ENCODE data around the gene UBASH3B.

The UBASH3B gene

DNA sequence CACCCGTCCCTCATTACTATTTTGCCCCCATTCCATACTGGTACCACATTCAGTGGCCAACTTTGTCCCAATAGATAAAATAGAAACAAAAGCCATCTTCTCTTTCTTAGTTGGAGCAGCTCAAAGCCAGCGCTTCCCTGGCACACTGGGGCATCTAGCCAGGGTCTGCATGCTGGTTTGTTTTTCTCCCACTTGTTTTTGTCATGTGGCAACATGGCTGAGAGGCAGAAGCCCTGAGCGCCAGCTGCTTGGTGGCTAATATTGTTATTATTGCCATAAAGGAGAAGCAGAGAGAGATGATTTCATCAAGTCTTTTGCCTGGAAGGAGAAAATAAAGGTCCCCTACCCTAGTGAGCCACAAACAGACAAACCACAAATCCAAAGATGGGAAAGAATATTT lies 134.4 kb downstream of the UBASH3B start:
- no peak for DNase-seq

DNA sequence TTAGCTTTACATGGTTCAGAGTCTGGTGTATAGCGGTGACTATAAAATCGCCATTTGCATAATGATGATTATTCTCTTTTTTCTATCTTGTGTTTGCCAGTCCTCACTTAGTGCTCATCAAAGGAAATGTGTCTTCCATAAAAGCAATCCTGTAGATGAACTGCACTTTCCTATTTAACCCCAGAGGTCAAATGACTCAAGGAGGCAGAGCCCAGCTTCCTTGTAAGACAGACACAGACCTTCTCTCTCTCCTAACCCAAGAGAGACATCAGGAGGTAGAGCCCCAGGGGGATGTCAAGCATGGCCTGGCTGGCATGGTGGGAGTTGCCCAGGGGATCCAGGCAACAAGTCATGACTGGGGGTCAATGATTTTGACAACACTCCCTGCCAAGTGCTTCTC lies 135.9 kb downstream of the UBASH3B start:
- no peak for DNase-seq

DNA sequence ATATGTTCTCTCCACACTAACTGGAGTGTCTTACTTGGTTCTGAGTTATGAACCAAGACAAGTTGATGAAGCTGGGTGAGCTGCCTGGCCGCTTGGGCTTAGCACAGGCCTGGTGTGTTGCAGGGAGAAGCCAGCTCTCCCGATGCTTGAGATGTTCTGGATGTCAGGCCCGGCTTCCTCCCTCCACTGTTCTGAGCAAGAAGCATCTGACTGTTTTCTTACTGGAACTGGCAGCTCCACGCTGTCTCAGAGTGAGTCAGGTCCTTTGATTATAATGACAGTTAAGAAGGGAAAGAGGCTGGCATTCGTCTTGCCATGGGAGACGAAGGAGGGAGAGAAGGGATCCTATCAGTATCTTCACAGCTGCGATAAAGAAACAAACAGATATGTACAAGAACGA lies 136.3 kb downstream of the UBASH3B start:
- DNase-seq, result no peak

DNA sequence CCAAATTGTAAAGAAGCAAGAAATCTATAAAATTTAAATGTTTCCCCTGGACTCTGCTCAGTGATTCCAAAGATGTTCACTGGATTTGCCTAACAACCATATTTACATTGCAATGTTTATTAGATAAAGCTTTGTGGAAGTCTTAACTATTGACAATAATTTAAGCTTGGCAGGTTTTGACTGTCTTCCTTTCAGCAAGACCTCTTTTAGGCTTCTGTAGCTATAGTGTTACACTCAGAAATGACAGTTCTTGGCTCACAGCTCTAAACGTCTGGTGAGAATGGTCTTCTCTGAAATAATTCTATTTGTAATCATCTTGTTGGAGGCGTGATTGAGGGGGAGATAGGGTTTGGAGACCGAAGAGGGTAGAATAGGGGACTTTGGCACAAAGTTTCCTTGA lies 138.0 kb downstream of the UBASH3B start:
- DNase-seq, result no peak

DNA sequence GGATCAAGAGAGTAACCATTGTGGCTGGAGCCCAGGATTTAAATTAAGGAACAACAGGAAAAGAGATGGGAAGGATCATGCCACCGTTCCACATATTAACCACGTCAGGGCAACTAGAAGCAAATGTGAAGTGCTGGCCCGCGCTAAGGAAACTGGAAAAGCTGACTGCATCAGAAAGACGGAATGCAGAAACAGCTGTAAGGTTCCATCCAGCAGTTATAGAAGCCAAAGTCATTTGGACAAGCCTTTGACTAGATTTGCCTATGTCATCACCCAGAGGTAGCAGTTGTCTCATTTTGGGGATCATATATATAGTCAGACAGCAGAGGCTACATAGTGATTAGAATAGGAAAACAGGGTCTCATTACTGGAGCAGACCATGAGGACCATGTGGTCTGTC lies 139.8 kb downstream of the UBASH3B start:
- no peak for DNase-seq

DNA sequence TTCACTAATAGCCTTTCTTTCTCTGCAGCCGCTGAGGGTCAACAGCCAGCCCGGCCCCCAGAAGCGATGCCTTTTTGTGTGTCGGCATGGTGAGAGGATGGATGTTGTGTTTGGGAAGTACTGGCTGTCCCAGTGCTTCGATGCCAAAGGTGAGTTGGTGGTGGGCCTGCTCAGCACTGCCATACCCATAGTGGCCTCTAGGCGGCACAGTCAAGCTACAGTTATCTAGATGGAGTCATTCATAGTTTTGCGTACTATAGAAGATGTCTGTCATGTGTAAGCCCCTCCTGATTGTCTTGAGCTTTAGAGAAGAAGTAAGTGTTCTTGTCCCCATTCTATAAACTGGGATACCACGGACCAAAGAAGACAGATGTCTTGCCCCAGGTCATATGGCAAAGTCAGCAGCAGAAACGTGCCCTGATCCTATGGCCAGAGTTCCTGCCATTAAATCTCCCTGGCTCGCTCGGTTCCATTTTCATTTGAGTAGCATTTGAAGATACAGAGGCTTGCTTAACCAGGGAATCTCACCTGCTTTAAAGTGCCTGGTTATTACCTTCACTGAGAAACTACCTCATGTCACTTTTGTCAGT lies 140.7 kb downstream of the UBASH3B start:
- DNase-seq, result peak; percentile 84

DNA sequence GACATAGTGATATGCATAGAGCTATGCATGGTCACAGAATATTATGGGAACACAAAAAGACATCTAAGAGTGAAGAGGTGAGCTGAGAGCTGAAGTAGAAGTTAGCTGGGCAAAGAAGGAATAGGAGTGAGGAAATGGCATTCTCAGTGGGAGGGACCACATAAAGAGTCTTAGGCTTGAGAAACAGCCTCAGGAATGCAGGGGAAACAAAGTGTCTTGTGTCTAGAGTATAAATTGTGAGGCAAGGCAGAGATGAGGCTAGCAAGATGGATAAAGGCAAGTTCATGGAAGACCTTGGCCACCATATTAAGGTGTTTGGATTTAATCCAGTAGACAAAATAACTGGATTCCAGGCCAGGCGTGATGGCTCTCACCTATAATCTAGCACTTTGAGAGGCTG lies 142.1 kb downstream of the UBASH3B start:
- no peak for DNase-seq

DNA sequence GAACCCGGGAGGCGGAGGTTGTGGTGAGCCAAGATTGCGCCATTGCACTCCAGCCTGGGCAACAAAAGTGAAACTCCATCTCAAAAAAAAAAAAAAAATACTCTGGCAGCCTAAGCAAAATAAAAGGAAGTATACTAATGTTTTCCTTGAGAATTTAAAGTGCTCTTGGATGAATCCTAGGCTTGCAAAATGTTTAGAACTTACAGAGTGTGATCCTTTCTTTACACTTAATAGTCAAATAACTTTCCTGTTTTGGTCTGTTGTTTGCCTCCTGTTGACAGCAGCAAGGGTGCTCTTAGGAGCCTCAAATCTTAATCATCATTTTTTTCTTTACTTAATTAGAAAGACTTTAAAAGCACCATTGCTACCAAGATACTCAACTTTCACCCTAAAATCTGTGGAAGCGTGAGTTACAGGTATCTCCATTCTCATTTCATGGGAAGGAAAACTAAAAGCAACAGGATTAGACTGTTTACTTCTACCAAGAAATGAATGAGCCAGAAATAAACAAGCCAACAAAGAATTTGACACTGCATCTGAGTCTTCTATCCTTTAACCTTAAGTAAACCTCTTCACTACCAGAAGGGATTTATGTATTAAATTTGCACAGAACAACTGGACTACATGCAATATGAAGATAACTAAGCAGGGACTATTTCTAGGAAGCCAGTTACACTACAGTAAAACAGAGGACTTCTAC lies 144.0 kb downstream of the UBASH3B start:
- no peak for DNase-seq

DNA sequence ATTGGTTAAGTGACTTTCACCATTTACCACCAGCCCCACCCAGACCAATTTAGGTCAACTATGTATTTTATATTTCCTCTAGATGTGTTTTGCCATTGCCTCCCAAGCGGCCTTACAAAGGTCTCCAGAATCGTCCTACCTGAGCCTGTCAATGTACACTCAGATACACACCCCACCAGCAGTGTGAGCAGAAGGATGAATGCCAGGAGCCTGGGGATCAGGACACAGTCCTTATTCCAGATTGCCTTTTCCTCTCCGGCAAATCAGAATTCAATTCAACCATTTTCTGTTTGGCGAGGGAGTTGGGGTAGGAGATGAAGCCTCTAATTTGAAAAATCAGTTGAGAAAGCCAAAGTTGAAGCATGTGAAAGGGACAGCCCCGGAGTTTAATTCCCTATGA lies 147.4 kb downstream of the UBASH3B start:
- no peak for DNase-seq

DNA sequence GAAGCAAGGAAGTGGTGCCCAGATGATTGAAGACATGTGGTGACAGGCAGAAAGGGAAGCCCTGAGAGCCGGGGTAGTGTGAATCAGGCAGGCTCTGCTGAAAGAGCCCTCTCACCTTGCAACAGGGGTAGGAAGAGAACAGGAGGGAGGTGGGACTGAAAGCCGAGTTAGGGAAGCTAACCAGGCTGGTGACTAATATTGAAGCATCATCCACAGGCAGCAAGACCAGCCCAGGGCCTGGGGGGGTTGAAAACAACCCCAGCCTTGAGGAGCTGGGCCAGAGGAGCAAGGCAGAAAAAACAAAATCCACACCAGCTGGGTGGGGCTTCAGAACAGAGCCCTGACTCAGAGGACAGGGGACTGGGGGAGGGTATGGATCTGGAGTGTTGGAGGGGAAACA lies 147.8 kb downstream of the UBASH3B start:
- DNase-seq, result no peak

DNA sequence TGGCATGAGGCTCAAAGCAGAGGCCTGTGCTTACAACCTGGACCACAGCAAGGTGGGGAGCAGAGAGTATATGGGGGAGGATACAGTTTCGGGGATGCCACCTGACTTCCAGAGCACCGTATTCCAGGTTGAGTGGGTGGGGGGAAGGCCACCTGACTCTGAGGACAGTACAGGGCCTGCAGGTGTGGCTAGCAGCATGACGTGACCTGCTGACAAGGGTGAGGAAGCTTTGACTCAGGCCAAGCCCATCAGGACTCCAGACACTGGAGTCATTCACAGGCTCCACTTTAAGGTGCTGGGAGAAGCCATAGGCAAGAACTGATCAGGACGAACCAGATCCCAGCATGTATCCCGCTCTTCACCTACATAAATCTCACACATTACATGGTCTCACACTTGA lies 148.2 kb downstream of the UBASH3B start:
- no peak for DNase-seq

DNA sequence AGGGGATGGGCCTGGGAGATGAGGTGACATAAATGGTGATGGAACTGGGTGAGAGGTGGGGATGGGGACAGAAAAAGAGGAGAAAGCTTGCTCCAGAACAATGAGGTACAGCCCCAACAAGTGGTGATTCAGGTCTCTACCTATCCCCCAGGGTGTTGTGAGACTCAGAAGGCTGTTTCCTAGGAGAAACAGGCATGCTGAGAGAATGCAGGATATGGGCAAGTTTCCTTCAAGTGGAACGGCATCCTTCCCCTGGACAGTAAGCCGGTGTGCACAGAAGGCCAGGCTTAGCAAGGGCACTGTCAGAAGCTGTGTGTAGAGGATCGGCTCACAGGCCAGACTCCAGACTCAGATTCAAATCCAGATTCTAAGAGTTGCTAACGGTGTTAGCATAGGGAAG lies 148.6 kb downstream of the UBASH3B start:
- no peak for DNase-seq

DNA sequence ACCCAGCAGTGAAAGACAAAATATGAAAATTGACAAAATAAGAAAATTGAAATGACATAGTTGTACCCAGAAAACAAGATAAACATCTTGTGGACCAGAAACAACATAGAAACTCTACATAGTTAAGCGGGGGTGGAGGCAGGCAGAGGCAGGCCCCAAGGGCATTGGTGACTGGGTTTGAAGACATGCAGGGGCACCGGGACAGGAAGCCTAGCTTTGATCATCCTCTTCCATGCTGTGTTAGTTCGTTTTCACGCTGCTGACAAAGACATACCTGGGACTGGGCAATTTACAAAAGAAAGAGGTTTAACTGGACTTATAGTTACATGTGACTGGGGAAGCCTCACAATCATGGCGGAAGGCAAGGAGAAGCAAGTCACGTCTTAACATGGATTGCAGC lies 149.3 kb downstream of the UBASH3B start:
- no peak for DNase-seq

DNA sequence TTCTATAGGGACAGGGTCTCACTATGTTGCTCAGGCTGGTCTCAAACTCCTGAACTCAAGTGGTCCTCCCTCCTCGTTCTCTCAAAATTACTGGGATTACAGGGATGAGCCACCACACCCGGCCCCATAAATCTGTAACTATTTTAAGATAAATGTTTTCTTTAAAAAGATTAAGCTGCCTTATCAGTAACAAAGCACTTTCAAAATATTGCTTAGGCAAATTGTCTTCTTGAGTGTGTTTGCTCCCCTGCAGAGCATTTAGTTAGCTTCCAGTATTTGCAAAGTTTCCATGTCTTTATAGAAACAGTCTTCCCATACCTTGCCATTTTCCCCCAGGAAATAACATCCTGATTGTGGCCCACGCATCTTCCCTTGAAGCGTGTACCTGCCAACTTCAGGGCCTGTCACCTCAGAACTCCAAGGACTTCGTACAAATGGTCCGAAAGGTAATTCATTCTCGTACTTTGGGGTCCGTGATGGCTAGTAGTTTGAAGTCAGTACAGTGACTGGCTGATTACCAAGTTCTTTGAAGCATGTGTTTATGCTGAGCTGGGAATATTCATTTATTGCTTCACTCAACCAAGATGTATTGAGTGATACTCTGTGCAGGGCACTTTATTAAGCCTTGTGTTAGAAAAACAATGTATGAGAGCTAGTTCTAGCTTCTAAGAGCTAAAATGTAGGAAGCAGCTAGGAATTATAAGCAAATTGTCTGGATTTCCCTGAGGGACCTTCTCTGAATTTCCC lies 152.4 kb downstream of the UBASH3B start:
- DNase-seq, result no peak

DNA sequence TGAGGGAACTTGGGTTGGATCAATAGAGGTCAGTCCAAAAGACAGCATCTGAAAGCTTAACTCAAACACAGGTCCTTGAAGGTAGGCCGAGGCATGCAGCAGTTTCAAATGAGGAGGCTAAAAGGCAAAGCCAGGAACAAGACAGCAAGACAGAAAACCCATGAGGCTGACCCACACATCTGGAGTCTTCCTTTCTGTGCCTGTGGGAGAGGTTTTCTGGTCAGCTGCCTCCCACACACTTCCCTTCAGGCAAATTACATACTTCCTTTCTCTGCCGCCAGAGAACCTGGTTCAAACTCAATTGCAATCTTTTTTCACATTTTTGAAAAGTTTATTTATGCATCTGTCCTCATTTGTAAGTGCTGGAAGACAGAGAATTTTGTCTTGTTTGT lies 153.0 kb downstream of the UBASH3B start:
- DNase-seq, result no peak

DNA sequence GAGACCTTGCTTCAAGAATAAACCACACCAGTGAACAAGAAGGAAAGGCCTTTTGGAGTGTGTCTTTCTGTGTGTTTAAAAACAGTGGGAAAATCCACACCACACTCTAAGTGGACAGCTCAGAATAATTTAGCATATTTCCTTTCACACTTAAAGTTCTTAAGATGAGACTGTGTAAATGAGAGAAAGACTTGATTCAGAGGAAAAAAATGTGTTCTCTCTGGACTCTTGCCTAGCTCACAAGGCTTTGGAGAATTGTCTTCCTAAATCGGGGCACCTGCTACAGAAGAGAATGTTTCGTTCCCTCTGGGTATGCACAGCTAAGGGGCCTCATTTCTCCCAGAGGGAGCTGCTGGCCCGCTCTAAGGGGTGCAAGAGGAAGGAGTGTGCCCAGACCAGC lies 154.3 kb downstream of the UBASH3B start:
- no peak for DNase-seq

DNA sequence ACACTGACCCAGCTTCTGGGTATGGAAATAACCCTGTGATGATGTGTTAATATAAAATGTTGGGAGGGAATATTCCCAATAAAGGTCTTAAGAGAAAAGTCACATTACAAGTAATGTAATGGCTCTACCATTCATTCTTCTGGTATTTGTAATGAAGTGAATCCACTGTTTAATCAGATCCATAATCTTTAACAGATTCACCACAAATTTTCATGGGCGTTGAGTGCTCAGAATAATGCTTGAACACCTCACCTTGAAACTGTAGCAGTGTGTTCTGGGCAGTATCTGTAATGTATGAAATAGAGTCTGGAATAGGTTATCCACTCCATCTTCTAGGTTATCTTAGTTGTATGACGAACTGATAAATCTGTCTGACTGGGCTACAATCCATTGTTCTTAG lies 156.2 kb downstream of the UBASH3B start:
- DNase-seq, result no peak

DNA sequence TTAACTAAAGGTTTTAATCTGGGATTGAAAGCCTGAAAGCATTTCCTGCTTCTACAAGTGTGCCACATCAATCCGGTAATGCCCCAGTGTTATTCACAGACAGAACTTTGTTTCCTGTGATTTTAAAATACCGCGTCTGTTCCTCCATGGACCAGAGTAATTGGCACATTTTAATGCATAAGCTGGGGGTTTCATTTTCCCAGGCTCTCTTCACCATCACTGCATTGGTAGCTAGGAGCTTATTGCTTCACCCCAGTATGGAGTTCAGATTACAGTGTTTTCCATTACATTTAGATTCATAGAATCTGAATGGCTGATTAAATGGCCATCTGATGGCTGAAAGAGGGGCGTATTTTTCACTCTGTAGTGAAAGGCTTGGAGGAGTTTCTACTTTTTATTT lies 157.1 kb downstream of the UBASH3B start:
- no peak for DNase-seq

DNA sequence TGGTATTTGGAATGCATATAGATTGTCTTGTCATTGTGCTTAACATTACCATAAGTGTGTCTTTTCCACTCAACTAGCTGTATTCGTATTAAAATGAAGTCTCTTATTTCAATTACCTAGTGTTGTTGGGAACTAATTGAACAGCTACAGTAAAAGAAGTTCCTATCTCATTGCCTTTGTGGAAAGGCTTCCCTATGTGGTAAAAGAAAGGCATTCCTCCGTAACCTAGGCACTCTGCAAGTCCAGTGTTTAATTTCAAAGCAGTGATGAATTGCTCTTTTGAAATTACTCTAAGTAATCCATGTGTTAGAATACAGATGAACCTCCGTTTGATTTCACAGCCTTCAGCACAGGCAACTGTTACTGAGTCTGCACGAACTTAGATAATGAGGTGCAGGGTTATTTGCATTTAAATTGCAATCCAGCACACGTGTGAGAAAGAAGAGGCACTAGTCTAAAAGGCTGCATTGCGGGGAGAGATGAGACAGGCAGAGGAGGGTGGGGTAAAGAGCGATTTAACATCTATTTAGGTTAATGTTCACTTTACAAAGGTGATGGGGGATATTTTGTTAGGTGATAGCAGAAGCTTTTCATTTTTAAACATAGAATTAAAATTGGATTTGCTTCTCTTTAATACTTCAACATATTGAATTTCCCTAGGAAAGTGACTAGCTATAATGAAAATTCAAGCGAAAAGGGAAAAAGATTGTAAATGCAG lies 157.8 kb downstream of the UBASH3B start:
- no peak for DNase-seq

DNA sequence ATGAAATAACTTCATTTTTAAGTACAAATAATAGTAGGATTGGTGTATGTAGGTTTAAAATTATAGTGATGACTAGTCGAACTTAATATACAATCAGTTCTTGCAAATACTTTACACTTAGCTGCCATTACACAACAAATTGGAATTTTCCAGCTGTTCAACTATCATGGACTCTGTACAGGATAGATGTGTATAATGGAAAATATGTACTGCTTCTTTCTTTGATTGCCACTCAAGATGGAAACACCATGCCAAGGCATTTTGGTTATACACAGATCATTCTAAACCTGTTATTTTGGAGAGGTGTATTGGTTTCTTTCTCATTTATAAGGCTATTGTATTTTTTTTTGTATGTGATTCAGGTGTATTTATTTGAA lies 158.4 kb downstream of the UBASH3B start:
- DNase-seq, result no peak

DNA sequence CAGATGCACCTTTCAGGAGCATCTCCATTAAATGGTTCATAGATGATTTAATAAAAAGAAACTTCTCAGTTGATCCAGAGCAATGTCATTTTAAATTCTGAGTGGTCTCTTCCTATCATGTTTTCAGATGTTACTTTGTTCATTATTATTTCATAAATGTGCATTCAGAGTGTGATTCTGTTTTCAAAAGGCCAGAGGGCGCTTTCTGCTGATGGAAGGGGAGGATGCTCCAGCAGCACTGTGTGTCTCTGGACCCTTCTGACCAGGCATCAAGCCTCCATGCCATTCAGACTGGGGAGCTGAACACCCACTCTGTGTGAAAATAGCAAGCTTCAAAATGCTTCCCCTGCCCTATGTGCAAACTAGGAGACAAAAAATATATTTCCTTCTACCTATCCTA lies 158.9 kb downstream of the UBASH3B start:
- no peak for DNase-seq

DNA sequence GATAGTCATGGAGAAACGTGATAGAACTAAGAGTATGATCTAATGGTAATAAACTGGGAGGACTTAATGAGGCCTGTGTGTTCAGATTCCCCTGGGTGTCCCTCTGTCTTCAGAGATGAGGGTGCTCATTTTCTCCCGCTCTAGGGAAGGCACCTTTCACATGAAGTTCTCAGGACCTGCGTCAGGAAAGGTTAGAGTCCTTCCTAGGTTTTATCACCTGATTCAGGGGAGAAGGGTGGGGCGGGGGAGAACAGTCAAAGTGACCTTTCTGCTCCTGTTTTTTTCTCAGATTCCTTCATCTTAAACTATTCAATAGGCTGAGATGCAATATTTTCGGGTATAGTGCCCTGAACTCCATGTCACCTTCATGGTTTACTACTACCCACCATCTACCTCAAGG lies 160.4 kb downstream of the UBASH3B start:
- no peak for DNase-seq

DNA sequence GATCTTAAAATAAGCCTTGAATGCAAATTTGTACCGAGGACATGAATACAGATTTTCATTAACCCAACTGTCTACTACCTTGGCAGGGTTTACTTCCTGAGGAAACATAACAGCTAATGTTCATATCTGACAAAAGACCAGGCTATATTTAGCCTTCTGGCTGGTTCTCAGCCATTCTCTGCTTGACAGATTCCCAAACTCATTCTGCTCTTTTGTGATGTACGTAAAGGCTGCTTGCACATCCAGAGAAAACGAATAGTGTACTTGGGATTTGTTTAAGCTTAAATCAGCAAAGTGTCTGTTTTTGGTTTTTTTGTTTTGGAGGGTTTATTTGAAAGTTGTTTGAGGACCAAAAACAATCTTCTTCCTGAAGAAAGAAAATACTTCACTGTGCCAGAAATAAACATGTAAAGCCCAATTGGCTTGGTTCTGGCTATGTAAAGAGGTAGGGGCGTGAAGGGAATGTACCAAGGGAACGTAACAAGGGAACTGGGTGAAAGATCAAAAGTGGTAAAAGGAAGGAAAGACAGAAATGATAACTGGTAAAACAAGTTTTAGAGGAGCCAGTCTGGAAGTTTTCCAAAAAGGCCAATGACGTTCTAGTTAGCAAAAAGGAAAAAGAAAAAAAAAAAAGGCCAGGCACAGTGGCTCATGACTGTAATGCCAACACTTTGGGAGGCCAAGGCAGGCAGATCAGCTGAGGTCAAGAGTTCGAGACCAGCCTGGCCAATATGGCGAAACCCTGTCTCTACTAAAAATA lies 161.4 kb downstream of the UBASH3B start:
- DNase-seq, result no peak
